ENCODE data around the gene ETV3L.

GRCh38 chr1:157081707-157082106 is 17.9 kb downstream of the ETV3L start:
- TF ChIP-seq CTCF (IDR thresholded peaks at IDR 0.05; ENCODE audit: low read depth, low read length, poor library complexity, severe bottlenecking) (no peak), EZH2phosphoT487 (IDR thresholded peaks at IDR 0.05; ENCODE audit: borderline replicate concordance, low read length) (no peak)

Measured in DOHH2 (cell line).